ENCODE measurements around the gene CMTM5.
"Not testable (repeated sequence)": the region's sequence is repeated elsewhere in the genome, so short reads cannot be mapped to it uniquely, and the experiment has no call there.

The CMTM5 gene

DNA sequence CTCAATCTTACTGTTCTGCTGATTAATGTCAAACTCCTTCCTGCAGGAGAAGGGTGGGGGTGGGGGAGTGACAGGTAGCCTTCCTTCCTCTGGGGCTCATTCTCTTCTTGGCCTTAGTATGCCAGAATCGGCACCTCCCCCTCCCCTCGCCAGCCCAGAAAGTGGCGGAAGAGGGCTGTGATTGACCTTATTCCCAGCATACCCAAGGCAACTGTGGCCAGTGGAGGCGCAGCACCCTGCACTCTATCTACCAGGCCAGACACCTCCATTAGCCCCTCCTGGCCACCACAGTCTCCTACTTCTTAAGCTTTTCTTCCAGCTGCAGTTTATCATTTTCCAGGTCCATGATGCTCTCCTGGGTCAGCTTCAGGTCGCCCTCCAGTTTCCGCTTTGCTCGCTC, 15.8 kb downstream of the CMTM5 start:
- no peak overlapping the region for H3K4me3 ChIP-seq (ENCODE audit: low read depth, low read length)
- TF ChIP-seq, protein P1, sequence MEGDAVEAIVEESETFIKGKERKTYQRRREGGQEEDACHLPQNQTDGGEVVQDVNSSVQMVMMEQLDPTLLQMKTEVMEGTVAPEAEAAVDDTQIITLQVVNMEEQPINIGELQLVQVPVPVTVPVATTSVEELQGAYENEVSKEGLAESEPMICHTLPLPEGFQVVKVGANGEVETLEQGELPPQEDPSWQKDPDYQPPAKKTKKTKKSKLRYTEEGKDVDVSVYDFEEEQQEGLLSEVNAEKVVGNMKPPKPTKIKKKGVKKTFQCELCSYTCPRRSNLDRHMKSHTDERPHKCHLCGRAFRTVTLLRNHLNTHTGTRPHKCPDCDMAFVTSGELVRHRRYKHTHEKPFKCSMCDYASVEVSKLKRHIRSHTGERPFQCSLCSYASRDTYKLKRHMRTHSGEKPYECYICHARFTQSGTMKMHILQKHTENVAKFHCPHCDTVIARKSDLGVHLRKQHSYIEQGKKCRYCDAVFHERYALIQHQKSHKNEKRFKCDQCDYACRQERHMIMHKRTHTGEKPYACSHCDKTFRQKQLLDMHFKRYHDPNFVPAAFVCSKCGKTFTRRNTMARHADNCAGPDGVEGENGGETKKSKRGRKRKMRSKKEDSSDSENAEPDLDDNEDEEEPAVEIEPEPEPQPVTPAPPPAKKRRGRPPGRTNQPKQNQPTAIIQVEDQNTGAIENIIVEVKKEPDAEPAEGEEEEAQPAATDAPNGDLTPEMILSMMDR (IDR thresholded peaks at IDR 0.05; ENCODE audit: low read depth, low read length): no peak
- no peak for TF ChIP-seq POLR2A (IDR thresholded peaks at IDR 0.05; ENCODE audit: extremely low read depth, insufficient read length)
- TF ChIP-seq MYC (IDR thresholded peaks at IDR 0.05; ENCODE audit: low read depth, low read length): no peak
- TF ChIP-seq, protein P2, sequence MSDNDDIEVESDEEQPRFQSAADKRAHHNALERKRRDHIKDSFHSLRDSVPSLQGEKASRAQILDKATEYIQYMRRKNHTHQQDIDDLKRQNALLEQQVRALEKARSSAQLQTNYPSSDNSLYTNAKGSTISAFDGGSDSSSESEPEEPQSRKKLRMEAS (IDR thresholded peaks at IDR 0.05; ENCODE audit: low read depth, low read length): no peak

GRCh38 chr14:23396126-23396525, 19.3 kb downstream of the CMTM5 start:
- DNase-seq (ENCODE audit: low read depth): no peak
- TF ChIP-seq, protein P2 (IDR thresholded peaks at IDR 0.05; ENCODE audit: low read depth, low read length): no peak
- TF ChIP-seq MYC (IDR thresholded peaks at IDR 0.05; ENCODE audit: low read depth, low read length): no peak
- no peak for TF ChIP-seq POLR2A (IDR thresholded peaks at IDR 0.05; ENCODE audit: extremely low read depth, insufficient read length)
- TF ChIP-seq, protein P1 (IDR thresholded peaks at IDR 0.05; ENCODE audit: low read depth, low read length): no peak
- no peak overlapping the region for H3K4me3 ChIP-seq (ENCODE audit: low read depth, low read length)

More for the DNA sequence above, 15.8 kb downstream of the CMTM5 start:
- DNase-seq (ENCODE audit: low read depth): no peak

DNA sequence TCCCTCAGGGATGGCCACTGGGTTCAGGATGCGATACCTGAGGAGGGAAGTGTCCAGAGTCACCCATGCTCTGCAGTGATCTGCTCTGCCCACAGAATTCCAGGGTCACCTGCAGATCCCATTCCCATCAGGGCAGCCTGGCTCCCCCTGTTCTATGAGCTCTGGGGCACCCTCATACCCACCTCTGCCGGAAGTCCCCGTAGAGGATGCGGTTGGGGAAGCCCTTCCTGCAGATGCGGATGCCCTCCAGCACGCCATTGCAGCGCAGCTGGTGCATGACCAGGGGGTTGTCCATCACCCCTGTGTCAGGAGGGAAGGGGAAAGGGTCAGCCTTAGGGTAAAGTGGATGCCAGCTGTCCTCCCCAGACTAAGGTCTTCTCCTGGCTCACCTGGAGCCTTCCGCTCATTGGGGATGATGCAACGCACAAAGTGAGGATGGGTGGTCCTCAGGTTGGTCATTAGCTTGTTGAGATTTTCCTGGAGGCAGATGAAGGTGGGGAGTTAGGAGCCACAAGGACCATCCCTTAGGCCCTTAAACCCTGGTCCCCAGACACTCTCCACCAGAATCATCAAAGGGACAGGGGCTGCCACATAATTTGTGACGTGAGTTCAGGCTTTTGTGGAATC, 20.0 kb downstream of the CMTM5 start:
- no peak for DNase-seq (ENCODE audit: low read depth)
- H3K4me3 ChIP-seq (ENCODE audit: low read depth, low read length): no peak overlapping the region
- TF ChIP-seq POLR2A (IDR thresholded peaks at IDR 0.05; ENCODE audit: extremely low read depth, insufficient read length) (no peak), MYC (IDR thresholded peaks at IDR 0.05; ENCODE audit: low read depth, low read length) (no peak)
- TF ChIP-seq, protein P1 (IDR thresholded peaks at IDR 0.05; ENCODE audit: low read depth, low read length): no peak
- TF ChIP-seq, protein P2 (IDR thresholded peaks at IDR 0.05; ENCODE audit: low read depth, low read length): no peak

DNA sequence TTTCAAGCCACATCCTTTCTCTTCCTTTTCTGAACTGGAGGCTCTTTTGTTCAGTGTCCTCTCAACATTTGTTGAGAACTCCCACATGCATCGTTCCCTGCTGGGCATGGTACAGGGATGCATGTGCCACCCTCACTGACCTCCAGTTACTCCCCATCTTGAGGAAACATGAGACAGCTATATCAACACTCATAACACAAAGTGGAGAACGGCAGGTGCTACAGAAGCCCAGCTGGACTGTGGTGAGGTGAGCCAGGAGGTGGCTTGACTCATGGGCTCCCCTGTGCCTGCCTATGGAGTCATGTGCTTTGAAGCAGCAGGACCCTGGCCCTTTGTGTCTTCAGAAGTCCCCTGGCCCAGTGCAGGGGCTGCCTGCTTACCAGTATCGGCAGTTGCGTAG, 21.5 kb downstream of the CMTM5 start:
- DNase-seq (ENCODE audit: low read depth): no peak
- no peak for TF ChIP-seq MYC (IDR thresholded peaks at IDR 0.05; ENCODE audit: low read depth, low read length)
- H3K4me3 ChIP-seq (ENCODE audit: low read depth, low read length): no peak overlapping the region

- H3K4me3 ChIP-seq (ENCODE audit: low read depth, low read length): no peak overlapping the region
- no peak for DNase-seq (ENCODE audit: low read depth)
- TF ChIP-seq, protein P2 (IDR thresholded peaks at IDR 0.05; ENCODE audit: low read depth, low read length): no peak
- TF ChIP-seq MYC (IDR thresholded peaks at IDR 0.05; ENCODE audit: low read depth, low read length) (no peak), POLR2A (IDR thresholded peaks at IDR 0.05; ENCODE audit: extremely low read depth, insufficient read length) (no peak)
- TF ChIP-seq, protein P1 (IDR thresholded peaks at IDR 0.05; ENCODE audit: low read depth, low read length): no peak
These were observed 22.3 kb downstream of the CMTM5 start for GRCh38 chr14:23399136-23399535.

DNA sequence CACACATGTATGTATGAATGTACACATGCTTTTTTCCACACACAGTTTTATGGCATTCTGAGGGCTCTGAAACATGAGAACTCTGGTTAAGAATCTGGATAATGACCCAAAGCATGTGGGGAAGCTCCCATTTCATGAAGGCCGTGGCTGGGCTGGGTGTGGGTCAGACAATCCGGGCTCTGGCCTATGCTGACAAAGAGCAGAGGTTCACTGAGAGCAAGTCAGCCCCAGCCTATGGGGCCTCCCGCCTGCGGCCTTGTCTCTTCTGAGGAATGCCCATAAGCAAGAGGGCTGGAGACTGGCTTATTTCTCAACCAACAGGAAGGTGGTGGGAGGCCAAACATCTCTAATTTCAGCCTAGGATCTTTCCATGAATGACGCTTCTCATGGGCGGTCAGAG, 22.7 kb downstream of the CMTM5 start:
- no peak for TF ChIP-seq MYC (IDR thresholded peaks at IDR 0.05; ENCODE audit: low read depth, low read length)
- TF ChIP-seq, protein P2 (IDR thresholded peaks at IDR 0.05; ENCODE audit: low read depth, low read length): no peak
- TF ChIP-seq, protein P1 (IDR thresholded peaks at IDR 0.05; ENCODE audit: low read depth, low read length): no peak
- H3K4me3 ChIP-seq (ENCODE audit: low read depth, low read length): no peak overlapping the region
- no peak for DNase-seq (ENCODE audit: low read depth)

- not testable (repeated sequence) for H3K4me3 ChIP-seq (ENCODE audit: low read depth, low read length); DNase-seq (ENCODE audit: low read depth)
These were observed 23.8 kb downstream of the CMTM5 start for GRCh38 chr14:23400496-23401149.
